ENCODE results near the gene NRXN3. TPM values are rescaled to one million over a fixed set of nuclear protein-coding genes. Genes with fewer than 3 reads are reported as not detected.

Gene NRXN3
- total and polyA plus RNA-seq, 2 experiments from 2014 or later: 5.7 to 7.1 TPM

GRCh38 chr14:78767436-78767835 is 597.3 kb downstream of the NRXN3 start:
- Histone ChIP-seq H3K27ac (no peak overlapping the region), H2AFZ (no peak overlapping the region), H3K27me3 (no peaks in the 10 kb centered on the region), H3K9me3 (ENCODE audit: low read depth) (no peaks in the 10 kb centered on the region), H4K20me1 (ENCODE audit: insufficient read depth, poor library complexity, severe bottlenecking) (no peaks in the 10 kb centered on the region), H3K79me2 (no peaks in the 10 kb centered on the region), H3K4me2 (no peak overlapping the region), H3K4me3 (no peak overlapping the region), H3K4me1 (ENCODE audit: insufficient read depth) (no peaks in the 10 kb centered on the region), H3K9me2 (replicated peaks; ENCODE audit: insufficient read depth) (no peaks in the 10 kb centered on the region), H3K36me3 (replicated peaks; ENCODE audit: insufficient read depth, low read depth) (no peaks in the 10 kb centered on the region)
- 92% methylated on average over 5 of the region's 5 CpGs for WGBS (ENCODE audit: low lambda C conversion rate, missing lambda C conversion rate)
- TF ChIP-seq EZH2phosphoT487 (IDR thresholded peaks at IDR 0.05; ENCODE audit: low read depth, severe bottlenecking, unreplicated experiment): no peak
- no peak for TF ChIP-seq EZH2 (IDR thresholded peaks at IDR 0.05; ENCODE audit: borderline replicate concordance)
- TF ChIP-seq, protein P1, sequence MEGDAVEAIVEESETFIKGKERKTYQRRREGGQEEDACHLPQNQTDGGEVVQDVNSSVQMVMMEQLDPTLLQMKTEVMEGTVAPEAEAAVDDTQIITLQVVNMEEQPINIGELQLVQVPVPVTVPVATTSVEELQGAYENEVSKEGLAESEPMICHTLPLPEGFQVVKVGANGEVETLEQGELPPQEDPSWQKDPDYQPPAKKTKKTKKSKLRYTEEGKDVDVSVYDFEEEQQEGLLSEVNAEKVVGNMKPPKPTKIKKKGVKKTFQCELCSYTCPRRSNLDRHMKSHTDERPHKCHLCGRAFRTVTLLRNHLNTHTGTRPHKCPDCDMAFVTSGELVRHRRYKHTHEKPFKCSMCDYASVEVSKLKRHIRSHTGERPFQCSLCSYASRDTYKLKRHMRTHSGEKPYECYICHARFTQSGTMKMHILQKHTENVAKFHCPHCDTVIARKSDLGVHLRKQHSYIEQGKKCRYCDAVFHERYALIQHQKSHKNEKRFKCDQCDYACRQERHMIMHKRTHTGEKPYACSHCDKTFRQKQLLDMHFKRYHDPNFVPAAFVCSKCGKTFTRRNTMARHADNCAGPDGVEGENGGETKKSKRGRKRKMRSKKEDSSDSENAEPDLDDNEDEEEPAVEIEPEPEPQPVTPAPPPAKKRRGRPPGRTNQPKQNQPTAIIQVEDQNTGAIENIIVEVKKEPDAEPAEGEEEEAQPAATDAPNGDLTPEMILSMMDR (IDR thresholded peaks at IDR 0.05; ENCODE audit: poor library complexity): no peak
- DNase-seq (ENCODE audit: low spot score): no peak

- H2AFZ ChIP-seq: no peak overlapping the region
- no peaks in the 10 kb centered on the region for H3K36me3 ChIP-seq (replicated peaks; ENCODE audit: insufficient read depth, low read depth)
- no peak for DNase-seq (ENCODE audit: low spot score)
- no peak overlapping the region for H3K4me2 ChIP-seq
- H3K27me3 ChIP-seq: peaks cover 2% of the 10 kb centered on the region
- TF ChIP-seq EZH2phosphoT487 (IDR thresholded peaks at IDR 0.05; ENCODE audit: low read depth, severe bottlenecking, unreplicated experiment) (no peak), EZH2 (IDR thresholded peaks at IDR 0.05; ENCODE audit: borderline replicate concordance) (no peak)
- TF ChIP-seq, protein P1 (IDR thresholded peaks at IDR 0.05; ENCODE audit: poor library complexity): no peak
- no peaks in the 10 kb centered on the region for H3K4me1 ChIP-seq (ENCODE audit: insufficient read depth)
- no peak overlapping the region for H3K4me3 ChIP-seq
- no peaks in the 10 kb centered on the region for H3K79me2 ChIP-seq
- 96% methylated on average over 1 of the region's 1 CpG for WGBS (ENCODE audit: low lambda C conversion rate, missing lambda C conversion rate)
- no peak overlapping the region for H3K27ac ChIP-seq
- H3K9me3 ChIP-seq (ENCODE audit: low read depth): no peaks in the 10 kb centered on the region
- H3K9me2 ChIP-seq (replicated peaks; ENCODE audit: insufficient read depth): no peaks in the 10 kb centered on the region
- H4K20me1 ChIP-seq (ENCODE audit: insufficient read depth, poor library complexity, severe bottlenecking): no peaks in the 10 kb centered on the region
These were observed 612.4 kb downstream of the NRXN3 start for GRCh38 chr14:78782551-78782950.

GRCh38 chr14:78785265-78785664 is 615.1 kb downstream of the NRXN3 start:
- H3K27me3 ChIP-seq: peaks cover 4% of the 10 kb centered on the region
- H3K36me3 ChIP-seq (replicated peaks; ENCODE audit: insufficient read depth, low read depth): no peaks in the 10 kb centered on the region
- TF ChIP-seq EZH2 (IDR thresholded peaks at IDR 0.05; ENCODE audit: borderline replicate concordance) (no peak), EZH2phosphoT487 (IDR thresholded peaks at IDR 0.05; ENCODE audit: low read depth, severe bottlenecking, unreplicated experiment) (no peak)
- TF ChIP-seq, protein P1 (IDR thresholded peaks at IDR 0.05; ENCODE audit: poor library complexity): no peak
- DNase-seq (ENCODE audit: low spot score): no peak
- no peak overlapping the region for H3K4me3 ChIP-seq
- H3K4me1 ChIP-seq (ENCODE audit: insufficient read depth): no peaks in the 10 kb centered on the region
- H3K4me2 ChIP-seq: no peak overlapping the region
- H3K79me2 ChIP-seq: no peaks in the 10 kb centered on the region
- H3K9me3 ChIP-seq (ENCODE audit: low read depth): no peaks in the 10 kb centered on the region
- H2AFZ ChIP-seq: no peak overlapping the region
- 74% methylated on average over 4 of the region's 4 CpGs for WGBS (ENCODE audit: low lambda C conversion rate, missing lambda C conversion rate)
- H4K20me1 ChIP-seq (ENCODE audit: insufficient read depth, poor library complexity, severe bottlenecking): no peaks in the 10 kb centered on the region
- no peak overlapping the region for H3K27ac ChIP-seq
- H3K9me2 ChIP-seq (replicated peaks; ENCODE audit: insufficient read depth): no peaks in the 10 kb centered on the region
